Stimulated activated CD8-positive, alpha-beta memory T cell treated with anti-CD3 and anti-CD28 coated beads, Interleukin-2, amount 100 ng/mL, for 48 hours (primary cell): ENCODE measurements around the gene JAGN1.
A peak's percentile ranks its signal among the peaks of the same experiment; 100 is the strongest.
"Not testable (repeated sequence)": the region's sequence is repeated elsewhere in the genome, so short reads cannot be mapped to it uniquely, and the experiment has no call there.

Experiments
- DNase-seq, 2 donors: peaks; one replicate each; pipeline ENCODE4 v3.0.0-alpha.2; 2020; ENCODE audit warnings: low read depth in 2 of 2

Gene JAGN1

DNA sequence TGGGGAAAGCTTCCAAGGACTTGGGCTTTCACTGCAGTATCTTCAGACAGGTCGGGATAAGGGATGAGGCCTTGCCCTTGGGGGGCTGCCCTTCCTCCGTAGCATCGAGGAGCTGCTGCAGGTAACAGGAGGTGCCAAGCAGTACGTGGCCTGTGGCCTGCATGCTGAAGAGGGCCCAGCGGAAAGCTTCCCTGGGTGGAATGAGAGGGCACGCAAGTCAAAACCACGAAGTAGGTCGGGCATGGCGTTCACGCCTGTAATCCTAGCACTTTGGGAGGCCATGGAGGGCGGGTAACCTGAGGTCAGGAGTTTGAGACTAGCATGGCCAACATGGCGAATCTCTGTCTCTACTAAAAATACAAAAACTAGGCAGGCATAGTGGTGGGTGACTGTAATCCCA lies 23.3 kb upstream of the JAGN1 start:
- no peak for DNase-seq

DNA sequence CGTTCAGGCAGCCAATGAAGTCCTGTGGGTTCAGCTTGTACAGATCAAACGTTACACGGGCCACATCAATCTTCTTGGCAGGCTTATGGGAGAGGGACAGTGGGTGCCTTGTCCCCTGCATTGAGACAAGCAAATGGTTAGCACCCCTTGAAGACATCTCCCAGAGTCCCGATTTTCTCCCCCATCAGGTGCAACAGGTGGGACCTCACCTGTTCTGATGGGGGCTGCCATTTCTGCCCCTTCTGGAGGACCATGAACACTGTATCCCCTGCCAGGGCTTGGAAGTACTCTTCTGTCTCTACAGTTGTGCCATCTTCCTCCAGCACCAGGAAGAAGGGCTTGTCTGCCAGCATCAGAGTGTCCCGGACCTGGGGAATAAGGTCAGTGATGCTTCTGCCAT lies 20.5 kb upstream of the JAGN1 start:
- no peak for DNase-seq

DNA sequence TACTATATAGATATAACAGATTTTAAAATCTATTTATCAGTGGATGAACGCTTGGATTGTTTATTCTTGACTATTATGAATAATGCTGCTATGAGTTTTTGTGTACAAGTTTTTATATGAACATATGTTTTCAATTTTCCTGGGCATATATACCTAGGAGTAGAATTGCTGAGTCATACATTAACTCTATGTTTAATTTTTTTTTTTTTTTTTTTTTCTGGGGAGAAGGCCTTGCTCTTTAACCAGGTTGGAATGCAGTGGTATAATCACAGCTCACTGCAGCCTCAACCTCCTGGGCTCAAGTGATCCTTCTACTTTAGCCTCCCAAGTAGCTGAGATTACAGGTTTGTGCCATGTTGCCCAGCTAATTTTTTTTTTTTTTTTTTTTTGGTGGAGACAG lies 19.4 kb upstream of the JAGN1 start:
- no peak for DNase-seq

DNA sequence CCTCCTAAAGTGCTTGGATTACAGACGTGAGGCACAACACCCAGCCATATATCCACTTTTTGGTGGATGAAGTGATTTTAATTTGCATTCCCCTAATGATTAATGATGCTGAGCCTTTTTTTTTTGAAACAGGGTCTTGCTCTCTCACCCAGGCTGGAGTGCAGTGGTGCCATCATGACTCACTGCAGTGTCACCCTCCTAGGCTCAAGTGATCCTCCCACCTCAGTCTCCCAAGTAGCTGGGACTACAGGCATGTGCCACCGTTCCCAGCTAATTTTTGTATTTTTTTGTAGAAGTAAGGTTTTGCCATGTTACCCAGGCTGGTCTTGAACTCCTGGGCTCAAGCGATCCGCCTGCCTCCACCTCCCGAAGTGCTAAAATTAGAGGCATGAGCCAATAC lies 18.3 kb upstream of the JAGN1 start:
- DNase-seq, result not testable (repeated sequence)

DNA sequence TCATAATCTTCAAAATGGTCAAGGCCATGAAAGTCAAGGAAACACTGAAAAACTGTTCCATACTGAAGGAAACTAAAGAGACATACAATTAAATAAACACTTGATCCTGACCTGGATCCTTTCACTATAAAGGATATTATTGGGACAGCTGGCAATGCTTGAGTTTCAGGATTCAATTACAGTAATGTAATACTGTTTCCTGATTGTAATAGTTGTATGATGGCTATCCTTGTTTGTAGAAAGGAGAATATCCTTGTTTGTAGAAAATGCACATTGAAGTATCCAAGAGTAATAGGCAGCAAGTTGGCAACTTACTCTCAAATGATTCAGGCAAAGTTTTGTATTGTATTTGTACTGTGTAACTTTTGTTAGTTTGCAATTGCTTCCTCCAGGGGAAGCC lies 15.0 kb upstream of the JAGN1 start:
- DNase-seq, result no peak

DNA sequence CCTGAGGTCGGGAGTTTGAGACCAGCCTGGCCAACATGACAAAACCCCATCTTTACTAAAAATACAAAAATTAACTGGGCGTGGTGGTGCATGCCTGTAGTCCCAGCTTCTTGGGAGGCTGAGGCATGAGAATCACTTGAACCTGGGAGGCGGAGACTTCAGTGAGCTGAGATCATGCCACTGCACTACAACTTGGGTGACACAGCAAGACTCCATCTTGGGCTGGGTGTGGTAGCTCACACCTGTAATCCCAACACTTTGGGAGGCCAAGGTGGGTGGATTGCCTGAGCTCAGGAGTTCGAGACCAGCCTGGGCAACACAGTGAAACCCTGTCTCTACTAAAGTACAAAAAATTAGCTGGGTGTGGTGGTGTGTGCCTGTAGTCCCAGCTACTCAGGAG lies 14.2 kb upstream of the JAGN1 start:
- not testable (repeated sequence) for DNase-seq

DNA sequence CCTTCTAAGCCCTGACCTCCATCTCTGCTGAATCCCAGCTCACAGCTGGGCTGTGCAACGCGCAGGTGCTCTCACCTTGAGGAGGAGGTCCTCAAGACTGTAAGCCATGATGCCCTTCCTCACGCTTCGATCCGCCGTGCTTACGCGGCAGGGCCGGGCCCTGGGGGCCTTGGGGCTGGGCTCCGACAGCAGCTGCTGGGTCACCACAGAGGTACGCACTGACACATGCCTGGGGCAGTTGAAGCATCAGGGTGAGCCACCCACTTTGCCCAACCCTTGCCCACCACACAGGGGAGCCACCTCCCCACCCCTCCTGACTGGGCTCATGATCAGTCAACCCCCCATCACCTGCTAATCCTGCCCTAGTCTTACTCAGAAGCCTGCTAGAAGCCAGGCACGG lies 13.4 kb upstream of the JAGN1 start:
- peak in 1 of 2 donors; percentile 8 for DNase-seq

DNA sequence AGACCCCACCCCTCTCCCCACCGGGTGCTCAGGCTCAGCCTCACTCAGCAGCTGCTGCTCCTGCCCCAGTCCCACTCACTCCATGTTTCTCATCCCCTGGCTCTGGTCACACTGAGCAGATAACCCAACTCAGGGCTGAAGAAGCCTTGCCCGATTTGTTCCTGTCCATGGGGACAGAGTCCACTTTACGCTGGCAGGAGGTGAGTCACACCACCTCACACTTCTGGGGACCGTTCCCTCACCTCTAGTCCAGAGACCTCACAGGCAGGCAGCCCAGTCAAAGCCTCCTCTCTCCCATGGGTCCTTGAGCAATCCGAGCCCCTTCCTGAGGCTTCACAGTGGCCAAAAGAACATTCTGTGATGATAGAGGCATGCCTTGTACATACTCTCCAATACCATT lies 11.7 kb upstream of the JAGN1 start:
- no peak for DNase-seq

DNA sequence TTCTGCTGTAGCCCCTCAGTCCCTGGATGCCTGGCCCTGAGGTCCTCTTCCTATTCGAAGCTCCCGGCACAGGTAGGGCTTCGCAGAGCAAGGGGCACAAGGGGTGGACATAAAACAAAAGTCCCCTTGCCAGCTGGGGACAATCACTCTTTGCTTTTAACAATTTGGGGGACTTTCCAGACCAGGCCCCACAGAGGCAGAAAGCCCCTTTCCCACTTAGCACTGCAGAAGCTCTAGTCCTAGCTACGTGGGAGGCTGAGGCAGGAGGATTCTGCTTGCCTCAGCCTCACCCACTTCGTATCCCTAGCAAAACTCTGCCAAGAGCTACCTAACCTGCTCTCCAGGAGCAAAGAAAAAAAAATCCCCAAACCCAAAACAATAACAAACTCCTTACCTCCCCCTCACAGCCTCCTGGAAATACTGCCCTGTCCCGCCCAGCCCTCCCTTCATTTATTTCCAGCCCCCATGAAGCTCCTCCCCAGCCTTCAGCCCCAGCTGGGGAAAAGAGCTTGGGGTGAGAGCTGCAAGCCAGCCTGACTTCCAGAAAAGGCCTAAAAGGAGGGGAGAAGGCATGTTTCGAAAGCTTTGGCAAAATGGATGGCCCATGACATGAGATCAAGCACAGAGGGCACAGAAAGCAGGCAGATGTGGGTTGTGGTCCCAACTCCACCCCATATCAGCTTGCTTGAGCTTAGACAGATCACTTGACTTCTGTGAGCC lies 10.4 kb upstream of the JAGN1 start, which contains the start of gene CIDEC:
CIDEC (minus strand) TSS at position 424 of the 720 bp plus-strand sequence. CDS start 1,767 bp downstream, outside the sequence.
- no peak for DNase-seq

DNA sequence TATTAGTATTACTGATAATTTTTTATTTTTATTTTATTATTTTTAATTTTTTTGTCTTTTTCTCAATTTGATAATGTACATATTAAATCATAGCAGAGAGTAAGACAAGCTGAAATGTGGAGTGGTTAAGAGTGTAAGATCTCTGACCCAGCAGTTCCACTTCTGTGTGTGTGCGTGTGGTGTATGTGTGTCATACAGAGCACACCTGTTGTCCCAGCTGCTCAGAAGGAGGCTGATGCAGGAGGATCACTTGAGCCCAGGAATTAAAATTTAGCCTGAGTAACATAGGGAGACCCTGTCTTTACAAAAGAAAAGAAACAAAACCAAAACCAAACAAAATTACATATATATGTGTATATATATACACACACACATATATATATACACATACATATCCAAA lies 9.0 kb upstream of the JAGN1 start:
- DNase-seq, result no peak

DNA sequence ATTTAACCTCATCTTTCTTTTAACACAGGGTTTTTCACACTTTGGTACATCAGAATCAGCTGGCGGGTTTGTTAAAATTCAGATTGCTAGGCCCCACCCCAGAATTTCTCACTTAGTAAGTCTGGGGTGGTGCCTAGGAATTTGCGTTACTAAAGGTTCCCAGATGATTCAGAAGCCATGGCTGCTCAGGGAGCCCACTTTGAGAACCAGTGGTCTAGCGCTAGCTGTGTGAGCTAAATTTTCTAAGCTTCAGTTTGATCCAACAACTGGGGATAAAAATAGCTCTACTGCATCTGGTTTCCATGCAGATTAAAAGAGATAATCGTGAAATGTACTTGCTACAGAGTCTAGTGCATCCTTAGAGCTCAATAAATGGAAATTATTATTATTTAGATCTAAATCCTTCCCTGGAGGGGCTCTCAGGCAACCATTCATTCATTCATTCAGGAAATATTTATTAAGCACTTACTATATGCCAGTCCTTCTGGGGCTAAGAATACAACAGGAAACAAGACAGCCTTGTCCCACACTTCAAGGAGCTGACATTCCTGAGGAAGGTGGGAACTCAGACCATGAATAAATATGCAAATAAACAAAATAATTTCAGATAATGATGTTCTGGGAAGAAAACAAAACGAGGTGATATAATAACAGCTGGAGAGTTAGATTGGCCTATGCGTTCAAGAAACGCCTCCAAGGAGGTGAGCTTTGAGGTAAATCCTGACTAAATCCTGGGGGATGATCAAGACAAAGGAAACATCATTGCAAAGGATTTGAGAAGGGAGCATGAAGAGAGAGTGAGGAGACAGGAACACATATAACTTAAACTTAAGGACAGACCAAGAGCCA lies 6.5 kb upstream of the JAGN1 start:
- DNase-seq, result no peak

DNA sequence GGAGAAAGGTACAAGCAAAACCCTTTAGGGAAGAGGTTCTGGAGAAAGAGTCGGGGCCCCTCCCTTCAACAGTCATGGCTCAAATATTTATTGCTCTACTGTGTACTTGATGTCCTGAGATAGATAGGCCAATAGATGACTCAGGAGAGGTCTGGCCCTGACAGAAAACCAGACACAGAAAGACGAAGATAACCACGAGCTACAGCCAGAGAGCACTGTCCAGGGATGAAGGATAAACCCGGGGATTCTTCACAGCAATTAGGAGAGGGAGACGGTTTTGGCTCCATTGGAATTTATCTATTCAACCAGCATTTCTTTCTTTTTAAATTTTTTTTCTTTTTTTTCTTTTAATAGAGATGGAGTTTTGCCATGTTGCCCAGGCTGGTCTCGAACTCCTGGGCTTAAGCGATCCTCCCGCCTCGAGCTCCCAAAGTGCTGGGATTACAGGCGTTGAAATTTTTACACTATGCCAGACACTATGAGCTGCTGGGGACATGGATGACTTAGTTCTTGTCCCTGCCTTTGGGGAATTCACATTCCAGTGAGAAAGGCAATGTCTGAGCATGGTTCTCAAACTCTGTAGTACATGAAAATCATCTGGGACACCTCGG lies 5.8 kb upstream of the JAGN1 start:
- DNase-seq, result no peak

DNA sequence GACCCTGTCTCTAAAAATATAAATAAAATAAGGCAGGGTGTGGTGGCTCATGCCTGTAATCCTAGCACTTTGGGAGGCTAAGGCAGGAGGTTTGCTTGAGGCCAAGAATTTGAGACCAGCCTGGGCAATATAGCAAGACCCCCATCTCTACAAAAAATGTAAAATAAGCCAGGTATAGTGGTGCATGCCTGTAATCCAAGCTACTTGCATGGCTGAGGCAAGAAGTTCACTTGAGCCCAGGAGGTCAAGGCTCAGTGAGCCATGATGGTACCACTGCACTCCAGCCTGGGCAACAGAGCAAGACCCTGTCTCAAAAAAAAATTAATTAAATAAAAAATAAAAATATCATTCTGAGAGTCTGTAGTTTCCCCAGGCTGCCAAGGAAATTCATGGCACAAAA lies 4.1 kb upstream of the JAGN1 start:
- no peak for DNase-seq

DNA sequence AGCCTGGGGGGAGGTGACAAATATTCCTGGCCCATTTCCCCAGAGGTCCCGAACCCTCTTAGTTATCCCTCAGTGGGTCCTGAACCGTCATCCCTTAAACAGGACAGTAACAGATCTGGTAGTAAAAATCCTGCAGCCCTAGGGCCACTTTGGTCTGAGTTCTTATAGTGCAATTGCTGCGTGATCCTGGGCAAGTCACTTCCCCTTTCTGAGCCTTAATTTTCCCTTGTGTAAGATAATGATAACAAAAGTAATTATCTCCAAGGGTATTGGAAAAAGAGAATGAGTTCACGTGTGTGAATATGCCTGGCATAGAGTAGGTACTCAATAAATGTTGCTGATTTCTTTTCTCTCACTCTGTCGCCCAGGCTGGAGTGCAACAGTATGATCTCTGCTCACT lies 2.9 kb upstream of the JAGN1 start:
- no peak for DNase-seq

DNA sequence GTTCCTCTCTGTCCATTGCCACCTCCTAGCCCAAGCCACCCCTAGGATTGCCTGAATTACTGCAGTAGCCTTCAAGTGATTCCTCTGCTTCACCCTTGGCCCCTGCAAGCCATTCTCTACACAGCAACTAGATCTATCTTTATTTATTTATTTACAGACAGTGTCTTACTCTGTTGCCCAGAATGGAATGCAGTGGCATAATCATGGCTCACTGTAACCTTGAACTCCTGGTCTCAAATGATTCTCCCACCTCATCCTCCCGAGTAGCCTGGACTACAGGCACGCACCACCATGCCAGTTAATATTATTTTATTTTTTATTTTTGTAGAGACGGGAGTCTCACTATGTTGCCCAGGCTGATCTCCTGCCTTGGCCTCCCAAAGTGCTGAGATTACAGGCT lies 1.9 kb upstream of the JAGN1 start:
- DNase-seq, result no peak

DNA sequence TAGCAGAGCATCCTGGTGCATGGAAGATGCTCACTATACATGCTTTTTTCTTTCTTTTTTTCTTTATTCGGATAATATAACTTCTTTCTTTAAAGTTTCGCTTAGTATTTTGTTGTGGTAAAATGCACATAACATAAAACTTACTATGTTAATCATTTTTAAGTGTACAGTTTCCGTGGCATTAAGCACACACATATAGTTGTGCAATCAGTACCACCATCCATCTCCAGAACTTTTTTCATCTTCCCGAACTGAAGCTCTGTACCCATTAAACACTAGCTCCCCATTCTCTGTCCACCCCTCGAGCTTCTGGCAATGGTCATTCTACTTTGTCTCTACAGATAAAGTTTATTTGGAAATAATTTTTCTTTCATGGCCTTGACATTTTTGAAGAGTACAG lies 1.0 kb upstream of the JAGN1 start:
- no peak for DNase-seq

DNA sequence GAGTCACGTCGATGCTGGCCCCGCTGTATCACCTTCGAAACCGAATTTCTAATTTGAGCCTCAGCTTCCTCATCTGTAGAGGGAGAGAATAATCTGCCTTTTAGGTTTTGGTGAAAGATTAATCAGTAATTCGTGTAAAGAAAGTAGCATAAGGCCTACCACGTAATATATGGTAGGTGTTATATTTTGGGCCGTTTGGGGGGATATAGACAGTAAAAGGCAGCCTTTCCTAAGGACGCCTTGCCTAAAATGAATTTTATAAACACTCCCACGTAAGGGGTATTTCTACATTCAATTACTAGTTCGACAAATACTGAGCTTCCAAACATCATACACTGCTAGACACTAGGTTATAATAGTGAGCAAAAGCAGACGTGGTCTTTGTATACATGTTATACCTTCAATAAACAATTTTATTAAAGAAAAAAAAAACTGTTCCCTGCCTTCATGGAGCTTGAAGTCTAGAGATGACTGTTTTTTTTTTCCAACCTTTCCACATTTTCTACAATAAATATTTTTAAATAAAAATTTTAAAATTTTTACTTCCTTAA lies 737 bp downstream of the JAGN1 start:
- DNase-seq, result no peak

DNA sequence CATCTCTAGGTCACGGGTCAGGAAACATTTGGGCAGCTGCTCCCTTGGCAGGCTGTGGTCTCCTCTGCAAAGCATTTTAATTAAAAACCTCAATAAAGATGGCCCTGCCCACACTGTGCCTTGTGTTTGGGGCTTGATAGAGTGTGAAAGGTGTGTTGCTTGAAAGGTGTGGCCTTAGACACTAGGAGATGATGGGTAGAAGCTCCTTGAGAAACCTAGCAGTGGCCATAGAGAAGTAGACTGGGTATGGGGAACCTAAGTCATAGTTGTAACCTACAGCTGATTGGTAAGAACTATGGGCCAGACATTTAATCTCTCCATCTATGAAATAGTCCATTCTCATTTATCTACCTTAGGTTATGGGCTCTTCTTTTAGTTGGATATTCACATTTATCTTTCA lies 3.3 kb downstream of the JAGN1 start:
- DNase-seq, result no peak

DNA sequence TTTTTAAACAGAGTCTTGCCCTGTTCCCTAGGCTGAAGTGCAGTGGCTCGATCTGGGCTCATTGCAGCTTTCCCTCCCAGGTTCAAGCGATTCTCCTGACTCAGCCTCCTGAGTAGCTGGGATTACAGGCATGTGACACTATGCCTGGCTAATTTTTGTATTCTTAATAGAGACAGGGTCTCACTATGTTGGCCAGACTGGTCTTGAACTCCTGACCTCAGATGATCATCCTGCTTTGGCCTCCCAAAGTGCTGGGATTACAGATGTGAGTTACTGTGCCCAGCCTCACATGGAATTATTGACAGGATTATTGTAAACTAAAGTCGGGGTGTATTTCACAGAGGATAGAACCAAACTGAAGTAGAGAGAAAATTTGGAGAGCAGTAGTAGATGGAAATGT lies 5.3 kb downstream of the JAGN1 start:
- DNase-seq, result not testable (repeated sequence)

DNA sequence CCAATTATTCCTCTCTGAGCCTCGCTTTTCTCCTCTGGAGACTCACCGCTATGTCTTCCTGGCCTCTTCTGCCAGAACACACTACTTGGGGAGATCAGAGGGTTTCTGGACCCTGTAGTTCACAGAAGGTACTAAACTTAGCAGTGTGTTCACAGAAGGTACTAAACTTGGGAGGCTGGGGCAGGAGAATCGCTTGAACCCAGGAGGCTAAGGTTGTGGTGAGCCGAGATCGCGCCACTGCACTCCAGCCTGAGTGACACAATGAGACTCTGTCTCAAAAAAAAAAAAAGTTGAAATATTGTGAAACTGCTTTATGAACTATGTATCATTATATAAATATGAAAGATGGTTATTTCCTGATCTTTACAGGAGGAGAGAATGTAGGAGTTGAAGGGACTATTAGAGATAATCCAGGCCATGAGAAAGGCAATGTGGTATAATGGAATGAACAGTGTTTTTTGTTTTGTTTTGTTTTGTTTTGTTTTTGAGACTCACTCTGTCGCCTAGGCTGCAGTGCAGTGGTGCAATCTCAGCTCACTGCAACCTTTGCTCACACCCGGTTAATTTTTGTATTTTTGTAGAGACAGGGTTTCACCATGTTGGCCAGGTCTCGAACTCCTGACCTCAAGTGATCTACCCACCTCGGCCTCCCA lies 6.5 kb downstream of the JAGN1 start:
- not testable (repeated sequence) for DNase-seq

DNA sequence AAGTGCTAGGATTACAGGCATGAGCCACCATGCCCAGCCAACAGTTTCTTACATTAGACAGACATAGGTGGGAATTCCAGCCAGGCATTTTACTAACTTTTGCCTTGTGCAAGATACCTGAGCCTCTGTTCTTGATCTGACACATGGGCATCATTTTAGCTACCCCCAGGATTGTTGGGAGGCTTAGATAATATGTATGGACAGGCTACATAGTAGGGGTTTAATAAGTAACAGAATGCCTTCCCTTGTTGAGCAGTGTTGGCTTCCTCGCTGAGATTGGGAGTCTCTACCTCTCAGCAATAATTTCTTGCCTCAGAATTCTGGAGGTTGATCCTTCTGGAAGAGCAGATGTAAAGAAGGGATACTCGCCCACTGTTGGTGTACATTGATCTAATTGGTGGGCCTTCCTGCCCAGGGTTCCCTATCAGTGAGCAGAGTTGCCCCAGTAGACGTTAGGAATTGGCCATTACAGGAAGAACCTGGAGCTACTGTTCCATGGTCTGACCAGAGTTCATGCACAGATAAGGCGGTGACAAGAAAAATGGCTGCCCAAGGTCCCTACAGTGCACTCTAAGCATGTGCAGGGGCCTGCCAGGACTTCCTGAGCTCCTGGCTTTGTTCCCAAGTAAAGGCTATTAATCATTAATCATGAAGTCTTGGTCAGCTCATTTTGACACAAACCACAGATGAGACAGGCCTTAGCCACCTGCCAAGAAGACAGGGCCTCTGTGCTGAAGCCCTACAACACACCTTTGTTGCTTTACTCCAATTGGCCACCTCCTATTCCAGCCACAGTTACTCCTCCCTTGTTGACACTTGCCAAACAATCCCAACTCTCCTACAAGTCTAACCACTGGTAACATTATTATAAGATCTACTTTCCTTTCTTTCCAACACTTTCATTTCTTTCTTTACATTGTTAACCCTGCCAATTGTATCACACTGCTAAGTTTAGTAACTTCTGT lies 7.3 kb downstream of the JAGN1 start:
- DNase-seq, result no peak
